Sciatic nerve (tissue), 2 donors: Measurements from ENCODE around the gene TMC3. TPM values are rescaled to one million over a fixed set of nuclear protein-coding genes. Genes with fewer than 3 reads are reported as not detected.
A peak's percentile ranks its signal among the peaks of the same experiment; 100 is the strongest.
"Not testable (repeated sequence)": the region's sequence is repeated elsewhere in the genome, so short reads cannot be mapped to it uniquely, and the experiment has no call there.

Experiments used
- ATAC-seq: fragments of 200-7000 bp; cut with Tn5 transposase; one replicate; pipeline ENCODE4 v1.9.1; 2020; ENCODE audit warnings: mild to moderate bottlenecking, moderate library complexity
- DNase-seq: peaks from one replicate; pipeline ENCODE4 v3.0.0-alpha.2; 2020; ENCODE audit warnings: low spot score
- intact Hi-C: fragments of 100-400 bp; cut with DNase I; formaldehyde crosslinking; loops from one replicate; pipeline ENCODE4 v1.14.2; 2022
- total RNA-seq: library from RNA; stranded (reverse); fragmentation: NEBNext Ultra II Directional; extraction: Animal tissue kit (Norgen Biotek cat#: 25700); gene quantifications from one replicate; pipeline ENCODE4 v1.2.1, GENCODE V29; 2021
- donor health status: DM: no; HTN: no; CAD: no.
- donor health status: DM: no; HTN: no; CAD: no.

Gene TMC3
- total RNA-seq = 0.13 TPM

DNA sequence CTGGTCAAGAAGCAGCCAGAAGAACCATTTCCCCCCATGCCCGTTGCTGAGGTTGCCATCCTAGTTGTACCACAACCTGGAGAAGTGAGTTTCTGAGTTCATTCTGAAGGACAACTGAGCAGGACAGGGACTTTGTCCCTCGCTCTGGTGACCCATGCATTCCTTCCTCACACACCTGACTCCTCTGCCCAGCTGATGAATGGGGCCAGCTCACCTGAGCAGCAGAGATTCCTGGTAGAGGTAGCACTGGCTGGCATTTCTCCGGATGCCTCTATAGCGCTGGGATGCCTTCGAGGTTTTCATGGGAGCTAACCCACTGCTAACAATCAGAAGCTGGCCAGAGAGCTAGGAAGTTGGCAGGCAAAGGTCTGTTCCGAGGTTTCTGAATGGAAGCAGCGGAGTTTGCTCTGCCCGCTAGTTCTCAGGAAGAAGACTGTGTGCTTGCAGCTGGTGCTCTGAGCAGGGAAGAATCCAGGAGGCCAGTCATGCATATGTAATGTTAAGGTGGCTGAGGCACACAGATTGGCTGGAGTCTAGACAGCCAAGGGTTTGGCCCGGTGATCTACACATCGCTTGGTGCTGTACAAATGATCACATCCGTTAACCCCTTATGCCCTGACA is at the start of gene TMC3:
TSS of gene TMC3 (minus strand) at position 439 of the 621 bp plus-strand sequence. CDS start at position 303, 136 bp downstream.
- DNase-seq (no peak), ATAC-seq (no peak)
- intact Hi-C loops = no loop called here

- DNase-seq = no peak
- no peak for ATAC-seq
- intact Hi-C loops = loop anchor here (5.0 kb wide), 1 partner anchor 131 kb away; no protein-coding TSS in a partner anchor
Observed at GRCh38 chr15:81421461-81421860, 47.4 kb upstream of the TMC3 start.

DNA sequence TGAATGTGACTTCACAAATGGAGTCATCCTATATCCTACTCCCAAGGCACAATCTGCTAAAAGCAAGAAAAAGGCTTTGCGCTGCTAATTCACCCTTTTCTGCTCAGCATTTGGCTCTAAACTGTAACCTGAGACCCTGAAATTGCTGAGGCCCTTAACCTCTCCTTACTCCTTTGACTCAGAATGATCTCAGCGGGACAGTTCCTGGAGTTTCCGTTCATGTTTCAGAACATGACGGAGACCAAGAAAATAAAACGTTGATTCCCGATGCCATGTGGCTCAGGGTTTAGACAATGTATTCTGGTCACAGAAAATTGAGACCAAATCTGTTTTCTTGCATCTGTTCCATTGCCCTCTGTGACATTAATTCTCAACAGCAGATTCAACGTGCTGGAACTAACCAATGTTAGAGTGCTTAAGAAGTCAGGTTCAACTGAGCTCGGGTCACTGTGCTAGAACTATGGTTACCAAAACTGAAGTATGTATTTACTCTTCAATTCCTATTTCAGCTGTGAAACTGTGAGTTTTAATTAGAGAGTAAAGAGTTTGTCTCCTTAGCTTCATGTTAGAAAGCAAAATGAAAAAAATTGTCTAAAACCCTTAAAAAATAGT is 45.4 kb upstream of the TMC3 start:
- intact Hi-C loops = no loop called here
- no peak for DNase-seq
- ATAC-seq = peak; percentile 87

DNA sequence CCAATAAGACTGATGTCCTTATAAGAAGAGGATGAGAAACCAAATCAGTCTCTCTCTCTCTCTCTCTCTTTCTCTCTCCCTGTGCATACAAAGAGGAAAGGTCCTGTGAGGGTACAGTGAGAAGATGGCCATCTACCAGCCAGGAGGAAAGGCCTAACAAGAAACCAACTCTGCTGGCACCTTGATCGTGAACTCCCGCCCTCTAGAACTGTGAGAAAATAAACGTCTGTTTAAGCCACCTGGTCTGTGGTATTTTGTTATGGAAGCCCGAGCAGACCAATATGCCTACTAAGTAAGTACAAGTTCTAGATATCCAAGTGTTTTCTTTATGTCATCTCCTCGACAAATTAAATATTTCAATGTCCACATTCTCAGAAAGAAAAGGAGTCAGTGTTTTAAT is 44.9 kb upstream of the TMC3 start:
- no peak for ATAC-seq
- DNase-seq = no peak
- intact Hi-C loops = no loop called here

DNA sequence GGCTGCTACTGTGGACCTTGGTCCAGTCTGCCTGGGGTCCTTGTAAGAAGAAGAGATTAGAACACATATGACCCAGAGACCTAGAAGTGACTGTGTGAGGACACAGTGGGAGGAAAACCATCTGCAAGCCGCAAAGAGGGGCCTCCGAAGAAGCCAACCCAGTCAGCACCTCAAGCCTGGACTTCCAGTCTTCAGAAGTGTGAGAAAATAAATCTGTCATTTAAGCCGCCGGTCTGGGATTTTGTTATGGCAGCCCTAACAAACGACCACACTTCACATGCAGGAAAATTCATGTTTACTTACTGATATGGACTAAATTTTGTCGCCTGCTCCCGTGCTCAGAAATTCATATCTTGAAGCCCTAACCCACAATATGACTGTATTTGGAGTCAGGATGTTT is 44.4 kb upstream of the TMC3 start:
- DNase-seq = no peak

GRCh38 chr15:81414274-81414968 is 40.4 kb upstream of the TMC3 start:
- ATAC-seq, intact Hi-C loops, DNase-seq: not testable (repeated sequence)

More for the DNA sequence above, 44.4 kb upstream of the TMC3 start:
- ATAC-seq = no peak
- intact Hi-C loops = no loop called here

DNA sequence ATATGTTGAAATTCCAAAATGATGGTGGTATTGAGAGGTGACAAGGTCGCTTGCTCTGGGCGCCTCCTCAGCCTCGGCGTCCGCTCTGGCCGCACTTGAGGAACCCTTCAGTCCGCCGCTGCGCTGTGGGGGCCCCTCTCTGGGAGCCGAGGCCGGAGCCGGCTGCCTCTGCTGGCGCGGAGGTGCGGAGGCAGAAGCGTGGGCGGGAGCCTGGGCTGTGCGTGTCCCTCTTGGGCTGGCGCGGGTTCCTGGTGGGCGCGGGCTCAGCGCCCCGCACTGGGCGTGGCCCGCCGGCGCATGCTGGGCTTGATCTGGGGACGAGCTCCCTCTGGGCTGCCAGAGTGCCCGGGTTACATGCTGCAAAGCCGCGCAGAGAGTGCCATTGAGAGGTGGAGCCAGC is 39.8 kb upstream of the TMC3 start:
- DNase-seq = no peak
- no peak for ATAC-seq

DNA sequence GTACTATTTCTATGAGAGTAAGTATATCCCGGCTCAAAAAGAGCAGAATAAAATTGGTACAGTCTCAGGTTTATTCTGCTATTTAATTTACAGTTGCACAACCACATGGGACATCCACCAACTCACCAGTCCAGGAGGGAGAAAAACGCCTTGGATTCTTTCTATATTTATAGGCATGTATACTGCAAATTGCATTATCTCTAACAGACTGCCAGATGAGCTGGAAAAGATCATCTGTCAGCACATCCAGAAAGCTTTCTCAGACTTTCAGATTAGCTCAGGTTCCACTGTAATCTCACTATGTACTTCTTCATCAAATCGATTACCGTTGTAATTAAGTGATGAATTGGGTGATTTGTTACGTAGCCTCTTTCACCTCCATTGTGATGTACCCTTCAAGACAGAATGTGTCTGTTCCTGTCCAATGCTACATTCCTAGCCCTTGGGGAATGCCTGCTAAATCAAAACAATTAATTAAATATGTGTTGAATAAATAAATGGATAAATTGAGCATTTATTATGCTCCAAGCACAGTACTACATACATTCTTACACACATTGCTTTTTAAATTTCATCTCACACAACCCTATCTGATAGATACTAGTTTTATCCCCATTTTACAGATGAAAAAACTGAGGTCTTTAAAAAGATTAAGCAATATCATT is 38.1 kb upstream of the TMC3 start:
- intact Hi-C loops = no loop called here
- ATAC-seq (no peak), DNase-seq (no peak)

More for the DNA sequence above, 39.8 kb upstream of the TMC3 start:
- intact Hi-C loops = no loop called here

DNA sequence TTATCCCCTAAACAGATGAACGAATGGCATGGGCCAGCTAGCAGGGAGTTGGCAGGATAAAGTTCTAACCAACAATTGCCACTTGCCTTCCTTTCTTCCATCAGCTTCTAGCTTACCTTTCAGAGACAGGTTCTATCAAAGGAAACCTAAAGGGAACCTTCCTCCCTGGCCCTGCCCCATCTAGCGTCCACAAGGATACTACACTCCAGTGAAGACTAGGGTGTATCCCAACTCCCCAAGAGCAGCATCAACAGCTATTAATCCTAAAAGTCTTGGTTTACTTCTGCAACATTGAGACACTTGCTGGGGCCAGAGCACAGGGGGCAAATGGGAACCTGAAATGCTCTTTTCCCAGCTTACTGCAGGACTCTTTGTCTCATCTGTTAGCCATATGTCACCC is 37.0 kb upstream of the TMC3 start:
- intact Hi-C loops = no loop called here
- ATAC-seq (no peak), DNase-seq (no peak)

DNA sequence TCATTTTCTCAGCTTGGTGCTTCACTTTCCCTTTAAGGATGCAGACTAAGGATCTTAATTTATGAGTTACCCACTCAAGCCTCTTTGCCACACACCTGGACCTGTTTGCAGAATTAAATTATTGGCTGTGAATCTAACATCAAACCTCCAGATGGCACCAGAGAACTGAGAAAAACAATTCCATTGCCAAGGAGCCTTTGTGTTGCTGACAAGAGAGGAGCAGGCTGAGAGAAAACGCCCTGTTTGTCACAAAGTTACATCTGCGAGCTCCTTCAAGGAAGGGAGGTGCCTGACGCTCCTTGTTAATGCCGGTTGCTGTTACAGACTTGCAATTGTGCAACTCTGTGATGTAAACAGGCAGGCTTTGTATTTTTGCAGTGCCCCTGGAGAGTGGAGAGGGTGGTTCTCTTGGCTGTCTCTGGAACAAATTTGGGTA is 36.3 kb upstream of the TMC3 start:
- intact Hi-C loops = no loop called here
- peak; percentile 99 for ATAC-seq
- peak; percentile 73 for DNase-seq

DNA sequence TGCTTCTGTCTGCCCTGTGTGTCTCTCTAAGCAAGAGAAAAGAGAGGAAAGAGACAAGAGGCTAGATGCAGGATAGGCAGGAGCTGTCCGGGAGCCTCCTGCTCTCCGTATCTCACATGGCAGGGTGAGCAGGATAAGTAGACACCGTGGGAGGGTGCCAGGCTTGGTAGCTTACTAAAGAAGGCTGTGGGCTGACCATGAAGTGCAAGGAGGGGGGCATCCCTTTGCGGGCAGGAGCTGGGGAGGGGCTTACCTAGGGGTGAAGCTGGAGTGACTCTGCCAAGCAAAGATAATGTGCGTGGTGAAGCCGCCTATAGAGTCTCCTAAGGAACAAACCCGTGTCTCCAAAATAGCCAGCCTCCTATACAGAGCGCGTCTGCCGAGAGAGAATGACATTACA is 33.7 kb upstream of the TMC3 start:
- DNase-seq (no peak), ATAC-seq (no peak)
- intact Hi-C loops = no loop called here

GRCh38 chr15:81407176-81407575 is 33.2 kb upstream of the TMC3 start:
- ATAC-seq (no peak), DNase-seq (no peak)
- intact Hi-C loops = no loop called here

DNA sequence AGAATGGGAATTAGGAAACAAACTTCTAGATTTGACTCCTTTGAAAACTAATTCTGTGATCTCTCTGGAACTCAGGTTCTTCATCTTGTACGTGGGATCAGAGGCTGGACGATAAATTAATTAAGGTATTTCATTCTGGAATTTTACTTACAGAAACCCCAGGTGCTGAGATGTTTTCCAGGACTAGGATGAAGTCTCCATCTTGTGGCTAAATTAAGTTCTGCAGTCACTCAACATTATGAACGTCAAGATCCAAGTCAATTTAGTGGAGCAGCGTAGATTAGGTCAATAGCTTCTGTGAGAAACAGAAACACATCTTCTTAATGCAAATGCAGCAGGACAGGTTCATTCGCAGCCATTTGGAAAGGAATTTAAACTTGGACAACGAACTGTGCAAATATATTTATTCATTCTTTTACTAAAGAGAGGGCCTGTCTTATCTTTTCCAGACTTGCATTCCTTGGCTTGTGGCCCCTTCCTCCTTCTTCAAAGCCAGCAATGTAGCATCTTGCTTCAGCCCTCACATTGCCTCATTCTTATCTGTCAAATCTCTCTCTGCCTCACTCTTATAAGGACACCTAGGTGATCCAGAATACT is 26.7 kb upstream of the TMC3 start:
- DNase-seq = no peak
- ATAC-seq = peak; percentile 46
- intact Hi-C loops = no loop called here

DNA sequence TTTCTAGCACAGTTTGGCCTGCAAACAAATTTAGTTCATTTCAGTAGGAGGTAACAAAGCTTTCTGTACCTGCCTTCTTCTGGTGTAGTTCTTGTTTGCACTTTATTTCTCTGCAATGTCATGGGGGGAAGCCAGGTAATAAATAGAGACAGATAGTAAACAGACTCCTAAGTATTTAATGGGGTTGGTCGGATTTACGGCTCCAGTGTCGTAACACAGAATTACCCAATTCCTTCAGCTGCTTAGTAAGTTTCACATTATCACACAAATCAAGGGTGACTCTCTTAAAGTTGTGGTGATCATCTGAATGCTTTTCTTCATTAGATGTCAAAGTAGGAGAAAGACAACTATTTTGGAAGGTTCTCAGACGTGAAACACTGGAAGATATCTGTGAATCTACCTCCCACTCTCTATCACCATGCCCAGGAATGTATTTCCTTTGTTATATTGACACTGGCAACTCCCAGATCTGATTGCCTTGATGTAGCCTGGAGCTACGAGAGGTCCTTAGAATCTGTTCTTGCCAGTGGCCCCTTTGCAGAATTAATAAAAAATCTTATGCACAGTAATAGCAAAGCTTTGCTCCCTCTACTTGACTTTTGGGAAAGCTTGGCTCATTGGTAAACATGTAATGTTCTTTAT is 25.0 kb upstream of the TMC3 start:
- ATAC-seq (peak; percentile 55), DNase-seq (no peak)
- intact Hi-C loops = loop anchor here (10.0 kb wide), 1 partner anchor 124 kb away; no protein-coding TSS in a partner anchor

DNA sequence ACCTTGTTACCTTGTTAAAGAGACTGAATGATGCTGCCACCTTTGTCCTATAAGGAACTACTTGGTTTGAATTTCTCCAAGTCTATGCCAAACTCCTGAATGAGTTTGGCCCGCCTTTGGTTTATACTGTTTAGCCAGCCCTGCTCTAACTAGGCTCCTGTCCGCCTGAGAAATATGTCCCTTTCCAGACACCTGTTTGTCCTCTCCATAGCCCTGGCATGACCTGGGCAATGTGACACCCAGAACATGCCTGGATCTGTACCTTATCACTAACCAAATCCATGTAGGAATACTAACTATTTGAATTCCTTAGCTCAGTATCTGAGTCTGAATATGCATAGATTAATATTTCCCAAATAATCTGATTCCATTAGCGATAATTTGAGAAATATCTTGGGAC is 24.4 kb upstream of the TMC3 start:
- intact Hi-C loops = loop anchor here (10.0 kb wide), 1 partner anchor 124 kb away; no protein-coding TSS in a partner anchor
- no peak for DNase-seq
- no peak for ATAC-seq

DNA sequence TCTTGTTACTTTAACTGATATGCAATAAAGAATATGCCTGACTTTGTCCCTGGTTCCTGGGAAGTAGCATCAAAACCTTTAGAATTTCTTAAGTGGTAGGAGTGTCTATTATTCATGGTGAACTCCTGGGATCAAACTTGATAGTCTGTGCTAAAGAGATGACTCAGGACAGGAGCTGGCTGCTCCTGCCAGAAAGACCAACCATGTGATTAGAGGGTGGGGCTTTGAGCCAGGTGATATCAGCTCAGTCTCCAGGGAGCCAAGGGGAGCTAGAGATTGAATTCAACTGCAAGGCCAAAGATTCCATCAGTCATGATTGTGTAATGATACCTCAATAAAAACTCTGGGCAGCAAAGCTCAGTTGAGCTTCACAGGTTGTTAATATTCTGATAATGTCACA is 20.6 kb upstream of the TMC3 start:
- ATAC-seq (no peak), DNase-seq (no peak)
- intact Hi-C loops = loop anchor here (10.0 kb wide), 1 partner anchor 120 kb away; no protein-coding TSS in a partner anchor

DNA sequence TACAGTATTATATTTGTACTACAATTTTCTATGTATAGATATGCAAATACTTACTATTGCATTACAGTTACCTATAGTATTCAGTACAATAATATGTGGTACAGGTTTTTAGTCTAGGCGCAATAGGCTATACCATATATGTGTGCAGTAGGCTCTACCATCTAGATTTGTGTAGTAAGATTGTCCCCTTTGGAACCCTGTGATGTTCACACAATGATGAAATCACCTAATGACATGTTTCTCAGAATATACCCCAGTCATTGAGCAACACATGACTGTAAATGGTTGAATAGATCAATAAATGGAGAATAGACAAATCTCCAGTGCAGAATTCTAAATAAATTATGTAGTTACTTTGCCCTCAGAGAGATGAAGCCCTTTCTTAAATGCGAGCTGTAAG is 17.6 kb upstream of the TMC3 start:
- DNase-seq (no peak), ATAC-seq (no peak)

GRCh38 chr15:81388436-81388770 is 14.4 kb upstream of the TMC3 start:
- intact Hi-C loops = no loop called here
- ATAC-seq = no peak
- DNase-seq = no peak

More for the DNA sequence above, 17.6 kb upstream of the TMC3 start:
- intact Hi-C loops = loop anchor here (10.0 kb wide), 1 partner anchor 117 kb away; no protein-coding TSS in a partner anchor
